GM21717 (cell line): Measurements from ENCODE around the gene MICA.
"Not testable (repeated sequence)": the region's sequence is repeated elsewhere in the genome, so short reads cannot be mapped to it uniquely, and the experiment has no call there.

Experiments
- ATAC-seq: cut with Tn5 transposase; IDR thresholded peaks from one replicate; pipeline ENCODE4 v1.9.1; 2021; ENCODE audit warnings: mild to moderate bottlenecking, moderate library complexity; ENCODE audit not compliant: unreplicated experiment

MICA gene

GRCh38 chr6:31381666-31382065, 21.7 kb upstream of the MICA start:
- no peak for ATAC-seq

GRCh38 chr6:31383149-31383548, 20.2 kb upstream of the MICA start:
- no peak for ATAC-seq

GRCh38 chr6:31385041-31385440, 18.4 kb upstream of the MICA start:
- ATAC-seq: no peak

GRCh38 chr6:31386099-31386498, 17.3 kb upstream of the MICA start:
- no peak for ATAC-seq

GRCh38 chr6:31386977-31387376, 16.4 kb upstream of the MICA start:
- ATAC-seq: no peak

GRCh38 chr6:31388916-31389801, 14.2 kb upstream of the MICA start:
- ATAC-seq: not testable (repeated sequence)

- not testable (repeated sequence) for ATAC-seq
These were observed 13.6 kb upstream of the MICA start for GRCh38 chr6:31389802-31390132.

- ATAC-seq: no peak
These were observed 9.5 kb upstream of the MICA start for GRCh38 chr6:31393932-31394331.

GRCh38 chr6:31394381-31394780, 9.0 kb upstream of the MICA start:
- ATAC-seq: no peak

GRCh38 chr6:31395832-31396231, 7.6 kb upstream of the MICA start:
- ATAC-seq: no peak

GRCh38 chr6:31396422-31397152, 6.8 kb upstream of the MICA start:
- ATAC-seq: no peak

- not testable (repeated sequence) for ATAC-seq
These were observed 6.3 kb upstream of the MICA start for GRCh38 chr6:31397153-31397499.

GRCh38 chr6:31397901-31398525, 5.4 kb upstream of the MICA start:
- no peak for ATAC-seq

GRCh38 chr6:31399589-31400466, 3.6 kb upstream of the MICA start:
- ATAC-seq: no peak

GRCh38 chr6:31400467-31401289, 2.7 kb upstream of the MICA start:
- ATAC-seq: peak; percentile 39

- no peak for ATAC-seq
These were observed 2.0 kb upstream of the MICA start for GRCh38 chr6:31401403-31401802.

GRCh38 chr6:31402324-31403282, 792 bp upstream of the MICA start:
- ATAC-seq: peak; percentile 3

- ATAC-seq: not testable (repeated sequence)
These were observed 618 bp downstream of the MICA start for GRCh38 chr6:31404061-31404364.

GRCh38 chr6:31405996-31406395, 2.6 kb downstream of the MICA start:
- no peak for ATAC-seq
